Measurements from ENCODE around the gene CREBBP.

The CREBBP gene

GRCh38 chr16:3701531-3701930 is 179.0 kb downstream of the CREBBP start:
- DNase-seq (ENCODE audit: low read depth) = no peak
- no peak overlapping the region for H3K4me3 ChIP-seq (ENCODE audit: control insufficient read depth, low read depth, low read length)
- no peak for TF ChIP-seq CTCF (conservative IDR thresholded peaks at IDR 0.05; ENCODE audit: control insufficient read depth, insufficient read depth, low read depth, low read length)

- no peak overlapping the region for H3K4me3 ChIP-seq (ENCODE audit: control insufficient read depth, low read depth, low read length)
- no peak for DNase-seq (ENCODE audit: low read depth)
- no peak for TF ChIP-seq CTCF (conservative IDR thresholded peaks at IDR 0.05; ENCODE audit: control insufficient read depth, insufficient read depth, low read depth, low read length)
These were observed 181.6 kb downstream of the CREBBP start for GRCh38 chr16:3698941-3699340.

- DNase-seq (ENCODE audit: low read depth) = peak; percentile 91
- no peak overlapping the region for H3K4me3 ChIP-seq (ENCODE audit: control insufficient read depth, low read depth, low read length)
- no peak for TF ChIP-seq CTCF (conservative IDR thresholded peaks at IDR 0.05; ENCODE audit: control insufficient read depth, insufficient read depth, low read depth, low read length)
These were observed 183.9 kb downstream of the CREBBP start for GRCh38 chr16:3696425-3697218.

GRCh38 chr16:3695610-3696369 is 184.7 kb downstream of the CREBBP start:
- no peak for DNase-seq (ENCODE audit: low read depth)
- TF ChIP-seq CTCF (conservative IDR thresholded peaks at IDR 0.05; ENCODE audit: control insufficient read depth, insufficient read depth, low read depth, low read length) = no peak
- H3K4me3 ChIP-seq (ENCODE audit: control insufficient read depth, low read depth, low read length) = no peak overlapping the region

- no peak overlapping the region for H3K4me3 ChIP-seq (ENCODE audit: control insufficient read depth, low read depth, low read length)
- no peak for TF ChIP-seq CTCF (conservative IDR thresholded peaks at IDR 0.05; ENCODE audit: control insufficient read depth, insufficient read depth, low read depth, low read length)
- no peak for DNase-seq (ENCODE audit: low read depth)
These were observed 186.5 kb downstream of the CREBBP start for GRCh38 chr16:3694051-3694450.

GRCh38 chr16:3691761-3692160 is 188.8 kb downstream of the CREBBP start:
- TF ChIP-seq CTCF (conservative IDR thresholded peaks at IDR 0.05; ENCODE audit: control insufficient read depth, insufficient read depth, low read depth, low read length) = no peak

More at GRCh38 chr16:3691761-3692160, 188.8 kb downstream of the CREBBP start:
- no peak overlapping the region for H3K4me3 ChIP-seq (ENCODE audit: control insufficient read depth, low read depth, low read length)
- DNase-seq (ENCODE audit: low read depth) = peak; percentile 24
